Duodenal mucosa (tissue), 2 donors: ENCODE results near the gene SEL1L3.

Source experiments
- H3K27ac ChIP-seq: one replicate; pipeline ENCODE4 v1.7.0; 2013; ENCODE audit warnings: low read depth, low read length
- H3K27me3 ChIP-seq, 2 donors: one replicate each; pipeline ENCODE4 v1.7.0; 2013; ENCODE audit warnings: low read length in 2 of 2, control low read depth in 1 of 2; ENCODE audit not compliant: insufficient read depth in 2 of 2, control insufficient read depth in 1 of 2
- H3K36me3 ChIP-seq, 2 donors: one replicate each; pipeline ENCODE4 v1.7.0; 2013; ENCODE audit warnings: low read length in 2 of 2, control low read depth in 1 of 2; ENCODE audit not compliant: insufficient read depth in 2 of 2, control insufficient read depth in 1 of 2
- H3K4me1 ChIP-seq, 2 donors: one replicate each; pipeline ENCODE4 v1.7.0; 2013; ENCODE audit warnings: low read length in 2 of 2, control low read depth in 1 of 2; ENCODE audit not compliant: insufficient read depth in 2 of 2, control insufficient read depth in 1 of 2
- H3K4me3 ChIP-seq, 2 donors: one replicate each; pipeline ENCODE4 v1.7.0; 2013; ENCODE audit warnings: low read length in 2 of 2, low read depth in 1 of 2
- H3K9ac ChIP-seq, 2 donors: one replicate each; pipeline ENCODE4 v1.7.0; 2013; ENCODE audit warnings: low read length in 2 of 2, low read depth in 1 of 2
- H3K9me3 ChIP-seq, 2 donors: one replicate each; pipeline ENCODE4 v1.7.0; 2013; ENCODE audit warnings: low read length in 2 of 2, control low read depth in 1 of 2; ENCODE audit not compliant: control insufficient read depth in 1 of 2

The SEL1L3 gene

GRCh38 chr4:25795566-25796454 lies 67.0 kb downstream of the SEL1L3 start:
- Histone ChIP-seq H3K9me3 (no peaks in the 10 kb centered on the region), H3K36me3 (peaks cover 24 to 53% of the 10 kb centered on the region in 2 donors), H3K4me3 (no peak overlapping the region), H3K27ac (no peak overlapping the region), H3K27me3 (no peaks in the 10 kb centered on the region), H3K9ac (no peak overlapping the region), H3K4me1 (no peaks in the 10 kb centered on the region)

GRCh38 chr4:25795091-25795490 lies 67.7 kb downstream of the SEL1L3 start:
- H3K4me1 ChIP-seq: no peaks in the 10 kb centered on the region
- no peak overlapping the region for H3K27ac ChIP-seq
- no peak overlapping the region for H3K4me3 ChIP-seq
- H3K36me3 ChIP-seq: peaks cover 25 to 54% of the 10 kb centered on the region in 2 donors
- H3K9me3 ChIP-seq: no peaks in the 10 kb centered on the region
- H3K9ac ChIP-seq: no peak overlapping the region
- H3K27me3 ChIP-seq: no peaks in the 10 kb centered on the region

GRCh38 chr4:25792876-25793275 lies 69.9 kb downstream of the SEL1L3 start:
- peaks cover 0 to 12% of the 10 kb centered on the region in 2 donors for H3K4me1 ChIP-seq
- no peaks in the 10 kb centered on the region for H3K9me3 ChIP-seq
- H3K27ac ChIP-seq: no peak overlapping the region
- no peak overlapping the region for H3K4me3 ChIP-seq
- H3K27me3 ChIP-seq: no peaks in the 10 kb centered on the region
- peaks cover 27 to 55% of the 10 kb centered on the region in 2 donors for H3K36me3 ChIP-seq
- H3K9ac ChIP-seq: no peak overlapping the region

GRCh38 chr4:25792200-25792791 lies 70.5 kb downstream of the SEL1L3 start:
- Histone ChIP-seq H3K27me3 (no peaks in the 10 kb centered on the region), H3K9ac (no peak overlapping the region), H3K4me1 (peaks cover 0 to 12% of the 10 kb centered on the region in 2 donors), H3K4me3 (no peak overlapping the region), H3K9me3 (no peaks in the 10 kb centered on the region), H3K36me3 (peaks cover 27 to 55% of the 10 kb centered on the region in 2 donors), H3K27ac (no peak overlapping the region)

GRCh38 chr4:25790024-25790423 lies 72.8 kb downstream of the SEL1L3 start:
- H3K27ac ChIP-seq: no peak overlapping the region
- H3K4me1 ChIP-seq: peaks cover 0 to 12% of the 10 kb centered on the region in 2 donors
- H3K9ac ChIP-seq: no peak overlapping the region
- H3K36me3 ChIP-seq: peaks cover 29 to 63% of the 10 kb centered on the region in 2 donors
- H3K27me3 ChIP-seq: no peaks in the 10 kb centered on the region
- no peak overlapping the region for H3K4me3 ChIP-seq
- H3K9me3 ChIP-seq: no peaks in the 10 kb centered on the region

GRCh38 chr4:25788703-25789238 lies 74.0 kb downstream of the SEL1L3 start:
- H3K9me3 ChIP-seq: no peaks in the 10 kb centered on the region
- H3K27ac ChIP-seq: no peak overlapping the region
- no peak overlapping the region for H3K9ac ChIP-seq
- peaks cover 0 to 12% of the 10 kb centered on the region in 2 donors for H3K4me1 ChIP-seq
- H3K4me3 ChIP-seq: no peak overlapping the region
- H3K27me3 ChIP-seq: no peaks in the 10 kb centered on the region
- H3K36me3 ChIP-seq: peaks cover 39 to 72% of the 10 kb centered on the region in 2 donors

GRCh38 chr4:25786497-25787065 lies 76.2 kb downstream of the SEL1L3 start:
- H3K36me3 ChIP-seq: peaks cover 58 to 83% of the 10 kb centered on the region in 2 donors
- no peak overlapping the region for H3K27ac ChIP-seq
- no peak overlapping the region for H3K4me3 ChIP-seq
- no peak overlapping the region for H3K9ac ChIP-seq
- no peaks in the 10 kb centered on the region for H3K27me3 ChIP-seq
- H3K4me1 ChIP-seq: peaks cover 0 to 12% of the 10 kb centered on the region in 2 donors
- H3K9me3 ChIP-seq: no peaks in the 10 kb centered on the region

GRCh38 chr4:25783943-25784342 lies 78.8 kb downstream of the SEL1L3 start:
- Histone ChIP-seq H3K27ac (no peak overlapping the region), H3K4me3 (no peak overlapping the region), H3K4me1 (peaks cover 0 to 10% of the 10 kb centered on the region in 2 donors), H3K9ac (no peak overlapping the region), H3K9me3 (no peaks in the 10 kb centered on the region), H3K27me3 (no peaks in the 10 kb centered on the region), H3K36me3 (peaks cover 64 to 96% of the 10 kb centered on the region in 2 donors)

- Histone ChIP-seq H3K9ac (no peak overlapping the region), H3K4me3 (no peak overlapping the region), H3K36me3 (peaks cover 59 to 94% of the 10 kb centered on the region in 2 donors), H3K9me3 (no peaks in the 10 kb centered on the region), H3K27ac (no peak overlapping the region), H3K27me3 (no peaks in the 10 kb centered on the region), H3K4me1 (peaks cover 0 to 1% of the 10 kb centered on the region in 2 donors)
These were observed 79.7 kb downstream of the SEL1L3 start for GRCh38 chr4:25783126-25783525.

- no peak overlapping the region for H3K9ac ChIP-seq
- no peaks in the 10 kb centered on the region for H3K27me3 ChIP-seq
- H3K4me1 ChIP-seq: no peaks in the 10 kb centered on the region
- no peak overlapping the region for H3K27ac ChIP-seq
- H3K36me3 ChIP-seq: peaks cover 59 to 94% of the 10 kb centered on the region in 2 donors
- H3K9me3 ChIP-seq: no peaks in the 10 kb centered on the region
- no peak overlapping the region for H3K4me3 ChIP-seq
These were observed 80.3 kb downstream of the SEL1L3 start for GRCh38 chr4:25782482-25782881.
